ENCODE results near the gene C7orf25. TPM values are rescaled to one million over a fixed set of nuclear protein-coding genes. Genes with fewer than 3 reads are reported as not detected.

Gene C7orf25
- total and polyA plus RNA-seq, 2 of the 13 experiments (the other 11 are each of a cell fraction or from before 2014, with no cell fraction given) = 0.37 to 1.3 TPM

- TF ChIP-seq SMYD3 (CRISPR knock-in tag; IDR thresholded peaks at IDR 0.05) = no peak
- no peak for TF ChIP-seq CBX2 (IDR thresholded peaks at IDR 0.05; ENCODE audit: low read depth, low read length)
- no peak for TF ChIP-seq CBX2 (CRISPR knock-in tag; IDR thresholded peaks at IDR 0.05; ENCODE audit: low read depth)
- TF ChIP-seq ZNF33A (CRISPR knock-in tag; IDR thresholded peaks at IDR 0.05; ENCODE audit: borderline replicate concordance) = no peak; the same call in 1 of the 2 replicates
- peak; percentile 35; the same call in 1 of the 2 replicates for TF ChIP-seq ISL2 (CRISPR knock-in tag; IDR thresholded peaks at IDR 0.05)
- TF ChIP-seq ZNF576 (CRISPR knock-in tag; IDR thresholded peaks at IDR 0.05) = no peak
- TF ChIP-seq NFIB (CRISPR knock-in tag; IDR thresholded peaks at IDR 0.05; ENCODE audit: borderline replicate concordance) = no peak
- TF ChIP-seq SNRNP70 (IDR thresholded peaks at IDR 0.05; ENCODE audit: low read depth, low read length) = no peak
- peak; percentile 72 for TF ChIP-seq PHF20 (CRISPR knock-in tag; IDR thresholded peaks at IDR 0.05)
- TF ChIP-seq MLX (CRISPR knock-in tag; IDR thresholded peaks at IDR 0.05) = no peak
- no peak for TF ChIP-seq TOPORS (CRISPR knock-in tag; IDR thresholded peaks at IDR 0.05)
- TF ChIP-seq TOE1 (CRISPR knock-in tag; IDR thresholded peaks at IDR 0.05) = no peak
- no peak for TF ChIP-seq TERF1 (CRISPR knock-in tag; IDR thresholded peaks at IDR 0.05)
- peak; percentile 60; the same call in 1 of the 2 replicates for TF ChIP-seq ZNF205 (CRISPR knock-in tag; IDR thresholded peaks at IDR 0.05)
- TF ChIP-seq THYN1 (CRISPR knock-in tag; IDR thresholded peaks at IDR 0.05; ENCODE audit: borderline replicate concordance, low read depth) = no peak
- TF ChIP-seq CBFB (CRISPR knock-in tag; IDR thresholded peaks at IDR 0.05) = peak; percentile 64; the same call in 1 of the 2 replicates
- TF ChIP-seq ZNF687 (CRISPR knock-in tag; IDR thresholded peaks at IDR 0.05) = peak; percentile 82
- TF ChIP-seq ZNF3 (CRISPR knock-in tag; IDR thresholded peaks at IDR 0.05) = no peak
- TF ChIP-seq ZNF563 (CRISPR knock-in tag; IDR thresholded peaks at IDR 0.05) = 0 out of 2 replicates have a peak, but pooled peaks have one; percentile 37
- TF ChIP-seq MTF1 (CRISPR knock-in tag; IDR thresholded peaks at IDR 0.05) = no peak
- no peak for TF ChIP-seq ZNF619 (CRISPR knock-in tag; IDR thresholded peaks at IDR 0.05)
Measured at GRCh38 chr7:42931834-42932651, 20.2 kb upstream of the C7orf25 start, which contains the start of the genes MRPL32 and PSMA2 (continued).
